Left lung (tissue), 10 donors: ENCODE measurements around the gene PDE11A. TPM values are rescaled to one million over a fixed set of nuclear protein-coding genes. Genes with fewer than 3 reads are reported as not detected.

ENCODE experiments used
- ATAC-seq: fragments of 200-7000 bp; cut with Tn5 transposase; one replicate; pipeline ENCODE4 v1.9.1; 2020; ENCODE audit warnings: moderate library complexity
- DNase-seq, 4 donors: peaks; one replicate each; pipeline ENCODE4 v3.0.0-alpha.2; 2013 to 2020
- H3K27ac ChIP-seq, 2 donors: fragments of 200-600 bp; sonication (generic) in 1 of 2; one replicate each; pipeline versions ENCODE4 v1.5.0 to v1.8.0; 2020 to 2021
- H3K27me3 ChIP-seq, 2 donors: fragments of 200-600 bp; sonication (generic) in 1 of 2; one replicate each; pipeline versions ENCODE4 v1.5.0 to v1.8.0; 2020 to 2021
- H3K36me3 ChIP-seq, 2 donors: fragments of 200-600 bp; sonication (generic) in 1 of 2; one replicate each; pipeline versions ENCODE4 v1.5.0 to v1.8.0; 2020 to 2021
- H3K4me1 ChIP-seq, 2 donors: fragments of 200-600 bp; one replicate each; pipeline ENCODE4 v1.8.0; 2021
- H3K4me3 ChIP-seq, 2 donors: fragments of 200-600 bp; sonication (generic) in 1 of 2; one replicate each; pipeline versions ENCODE4 v1.5.0 to v1.8.0; 2020 to 2021; ENCODE audit warnings: mild to moderate bottlenecking in 1 of 2
- H3K9me3 ChIP-seq, 2 donors: fragments of 200-600 bp; sonication (generic) in 1 of 2; one replicate each; pipeline versions ENCODE4 v1.5.0 to v1.8.0; 2020 to 2021
- CTCF ChIP-seq, 2 donors: fragments of 200-600 bp; sonication (generic) in 1 of 2; IDR thresholded peaks; one replicate each; pipeline versions ENCODE4 v1.5.0 to v1.8.0; 2021; ENCODE audit warnings: antibody characterized with exemption in 2 of 2
- intact Hi-C, 2 donors: fragments of 100-400 bp; cut with DNase I; formaldehyde crosslinking; loops; one replicate each; pipeline versions ENCODE4 v1.11.2 to v1.14.2; 2022
- polyA plus RNA-seq, 6 donors: library from polyadenylated mRNA; unstranded; fragments of 120-200 nt; gene quantifications; one replicate each; pipeline ENCODE4 v1.2.1, GENCODE V29; 2013; ENCODE audit not compliant: insufficient read length in 6 of 6
- total RNA-seq, 2 donors: library from RNA; stranded (reverse); fragmentation: NEBNext Ultra II Directional; extraction: Animal tissue kit (Norgen Biotek cat#: 25700); gene quantifications; one replicate each; pipeline ENCODE4 v1.2.1, GENCODE V29; 2021
- donor health status: DM: no; HTN: yes; CAD: no.
- donor health status: DM: no; HTN: no; CAD: no.

PDE11A gene
- total and polyA plus RNA-seq, 8 donors = 0.24 to 0.73 (median 0.35) TPM

GRCh38 chr2:177717831-177718618 is 354.6 kb downstream of the PDE11A start:
- DNase-seq (no peak), ATAC-seq (no peak)
- no peaks in the 10 kb centered on the region for H3K27me3 ChIP-seq
- H3K4me3 ChIP-seq = no peak overlapping the region
- H3K4me1 ChIP-seq = no peaks in the 10 kb centered on the region
- intact Hi-C loops = no loop called here
- H3K9me3 ChIP-seq = no peaks in the 10 kb centered on the region
- TF ChIP-seq CTCF (IDR thresholded peaks at IDR 0.05) = no peak
- H3K36me3 ChIP-seq = no peaks in the 10 kb centered on the region
- H3K27ac ChIP-seq = no peak overlapping the region

DNA sequence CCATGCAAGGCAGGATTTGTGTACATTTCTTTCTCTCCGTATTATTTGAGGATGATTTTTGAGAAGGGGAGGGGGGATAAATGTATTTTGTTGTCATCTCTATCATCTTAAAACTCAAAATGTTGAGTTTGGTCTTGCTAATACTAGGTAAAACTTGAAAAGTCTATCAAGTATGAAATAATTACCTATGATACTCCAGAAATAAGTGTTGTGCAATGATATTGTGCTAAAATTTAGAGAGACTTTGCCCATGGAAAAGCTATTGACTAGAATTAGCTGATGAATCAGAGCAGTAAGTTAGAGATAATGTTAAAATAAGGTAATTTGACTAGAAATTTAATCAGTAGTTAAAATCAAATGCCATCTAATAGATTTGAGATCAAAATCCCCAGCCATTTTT is 356.1 kb downstream of the PDE11A start:
- no peaks in the 10 kb centered on the region for H3K36me3 ChIP-seq
- no peak overlapping the region for H3K4me3 ChIP-seq
- H3K27me3 ChIP-seq = no peaks in the 10 kb centered on the region
- DNase-seq (no peak), ATAC-seq (no peak)
- no peak overlapping the region for H3K27ac ChIP-seq
- intact Hi-C loops = no loop called here
- H3K4me1 ChIP-seq = no peaks in the 10 kb centered on the region
- TF ChIP-seq CTCF (IDR thresholded peaks at IDR 0.05) = no peak
- no peaks in the 10 kb centered on the region for H3K9me3 ChIP-seq

DNA sequence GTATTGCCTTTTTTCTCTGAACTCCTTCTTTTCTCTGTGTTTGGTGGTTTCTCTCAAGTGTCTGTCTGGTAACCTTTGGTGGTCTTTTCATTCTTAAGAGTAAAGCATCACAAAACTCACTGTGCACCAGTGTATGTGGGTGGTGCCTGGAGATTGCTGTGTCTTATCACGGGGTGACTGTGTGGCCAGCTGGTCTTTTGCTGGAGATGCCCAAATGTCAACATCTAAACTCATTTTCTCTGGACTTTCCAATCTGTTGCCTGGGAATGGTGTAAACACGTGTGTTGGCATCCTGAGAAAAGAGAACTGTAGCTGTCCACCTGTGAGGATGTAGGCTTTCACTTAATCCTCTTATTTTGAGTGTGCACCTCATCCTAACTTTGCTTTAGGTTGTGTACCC is 356.8 kb downstream of the PDE11A start:
- Histone ChIP-seq H3K4me1 (no peaks in the 10 kb centered on the region), H3K4me3 (no peak overlapping the region)
- ATAC-seq = no peak

GRCh38 chr2:177714704-177715103 is 357.9 kb downstream of the PDE11A start:
- no peak for TF ChIP-seq CTCF (IDR thresholded peaks at IDR 0.05)
- H3K27ac ChIP-seq = no peak overlapping the region
- intact Hi-C loops = no loop called here
- no peak for DNase-seq
- H3K9me3 ChIP-seq = no peaks in the 10 kb centered on the region
- no peaks in the 10 kb centered on the region for H3K27me3 ChIP-seq
- H3K4me3 ChIP-seq = no peak overlapping the region
- no peak for ATAC-seq
- no peaks in the 10 kb centered on the region for H3K36me3 ChIP-seq
- no peaks in the 10 kb centered on the region for H3K4me1 ChIP-seq

More for the DNA sequence above, 356.8 kb downstream of the PDE11A start:
- H3K9me3 ChIP-seq = no peaks in the 10 kb centered on the region
- intact Hi-C loops = no loop called here
- TF ChIP-seq CTCF (IDR thresholded peaks at IDR 0.05) = no peak
- H3K36me3 ChIP-seq = no peaks in the 10 kb centered on the region
- no peak for DNase-seq
- H3K27ac ChIP-seq = no peak overlapping the region
- H3K27me3 ChIP-seq = no peaks in the 10 kb centered on the region

DNA sequence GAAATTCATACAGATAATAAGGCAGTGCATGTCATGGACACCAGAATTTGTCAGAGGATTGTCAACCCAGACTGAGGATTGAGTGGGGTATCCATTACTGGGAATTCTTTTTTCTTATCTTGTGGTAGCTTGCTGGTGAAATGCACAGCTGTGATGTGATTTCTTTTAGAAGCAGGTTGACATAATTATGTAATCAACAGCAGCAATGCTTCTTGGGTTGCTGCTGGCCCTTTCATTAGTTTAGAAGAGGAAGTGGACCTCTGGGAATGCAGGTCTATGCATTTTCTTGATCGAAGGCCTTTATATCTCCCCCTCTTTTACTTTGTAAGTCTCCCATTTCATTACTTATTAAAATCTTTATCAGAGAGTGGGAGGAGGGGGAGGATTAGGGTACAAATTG is 360.1 kb downstream of the PDE11A start:
- no peak overlapping the region for H3K4me3 ChIP-seq
- no peak for DNase-seq
- no peaks in the 10 kb centered on the region for H3K27me3 ChIP-seq
- H3K9me3 ChIP-seq = no peaks in the 10 kb centered on the region
- no peak for ATAC-seq
- no peak for TF ChIP-seq CTCF (IDR thresholded peaks at IDR 0.05)
- no peaks in the 10 kb centered on the region for H3K4me1 ChIP-seq
- H3K36me3 ChIP-seq = no peaks in the 10 kb centered on the region
- intact Hi-C loops = no loop called here
- H3K27ac ChIP-seq = no peak overlapping the region
